ENCODE results near the gene TRPV2.

Gene TRPV2

GRCh38 chr17:16459855-16460550, 44.6 kb downstream of the TRPV2 start:
- DNase-seq, result no peak

- DNase-seq, result no peak
Measured at GRCh38 chr17:16460796-16461605, 45.6 kb downstream of the TRPV2 start.

- DNase-seq, result no peak
Measured at GRCh38 chr17:16461606-16461866, 46.2 kb downstream of the TRPV2 start.

GRCh38 chr17:16462070-16462864, 46.9 kb downstream of the TRPV2 start:
- DNase-seq, result no peak

GRCh38 chr17:16463358-16464302, 48.3 kb downstream of the TRPV2 start:
- DNase-seq, result peak; percentile 49

- no peak for DNase-seq
Measured at GRCh38 chr17:16464303-16465051, 49.1 kb downstream of the TRPV2 start.

GRCh38 chr17:16465052-16465312, 49.6 kb downstream of the TRPV2 start:
- no peak for DNase-seq

- no peak for DNase-seq
Measured at GRCh38 chr17:16465861-16466338, 50.5 kb downstream of the TRPV2 start.

- no peak for DNase-seq
Measured at GRCh38 chr17:16466407-16466806, 51.0 kb downstream of the TRPV2 start.

GRCh38 chr17:16467044-16467443, 51.7 kb downstream of the TRPV2 start:
- no peak for DNase-seq

GRCh38 chr17:16467886-16468285, 52.5 kb downstream of the TRPV2 start:
- no peak for DNase-seq

- no peak for DNase-seq
Measured at GRCh38 chr17:16468428-16468992, 53.1 kb downstream of the TRPV2 start.

GRCh38 chr17:16470265-16470664, 54.9 kb downstream of the TRPV2 start:
- no peak for DNase-seq

GRCh38 chr17:16471295-16471694, 55.9 kb downstream of the TRPV2 start:
- DNase-seq, result no peak

- no peak for DNase-seq
Measured at GRCh38 chr17:16472539-16472938, 57.2 kb downstream of the TRPV2 start.

GRCh38 chr17:16473044-16474011, 58.0 kb downstream of the TRPV2 start:
- no peak for DNase-seq

- peak; percentile 31 for DNase-seq
Measured at GRCh38 chr17:16474012-16474725, 58.8 kb downstream of the TRPV2 start.

GRCh38 chr17:16475179-16475704, 59.9 kb downstream of the TRPV2 start:
- DNase-seq, result no peak

GRCh38 chr17:16477255-16477654, 61.9 kb downstream of the TRPV2 start:
- peak; percentile 88 for DNase-seq
